HepG2 (cell line): ENCODE results near the gene PTH1R. TPM values are rescaled to one million over a fixed set of nuclear protein-coding genes. Genes with fewer than 3 reads are reported as not detected.
A peak's percentile ranks its signal among the peaks of the same experiment; 100 is the strongest.

Experiments used
- AKNA ChIP-seq: sonication (generic); formaldehyde crosslinking; IDR thresholded peaks from 2 replicates; pipeline ENCODE4 v1.4.0; 2020; ENCODE audit warnings: missing genetic modification reagents, borderline replicate concordance
- PAXIP1 ChIP-seq: sonication (generic); formaldehyde crosslinking; conservative IDR thresholded peaks from 2 replicates; pipeline ENCODE4 v1.4.0; 2020; ENCODE audit warnings: mild to moderate bottlenecking, missing genetic modification reagents, moderate library complexity
- POLR2AphosphoS2 ChIP-seq: IDR thresholded peaks from 2 replicates; pipeline ENCODE4 v1.6.1; 2011; ENCODE audit warnings: low read depth, low read length, improper control_type of control experiment
- SP1 ChIP-seq, 2 experiments: fragments of 450-650 bp in 1 of 2; sonication (generic) in 1 of 2; formaldehyde crosslinking in 1 of 2; IDR thresholded peaks; 2 replicates each; pipeline versions ENCODE4 v1.4.0 to v1.6.1; 2016 to 2020; ENCODE audit warnings: missing genetic modification reagents in 1 of 2
- THAP9 ChIP-seq: sonication (generic); formaldehyde crosslinking; IDR thresholded peaks from 2 replicates; pipeline ENCODE4; 2020; ENCODE audit warnings: missing genetic modification reagents, mild to moderate bottlenecking, borderline replicate concordance
- ZBTB21 ChIP-seq: sonication (generic); formaldehyde crosslinking; IDR thresholded peaks from 2 replicates; pipeline ENCODE4 v1.4.0; 2020; ENCODE audit warnings: missing genetic modification reagents
- ZNF24 ChIP-seq: fragments of 450-650 bp; IDR thresholded peaks from 2 replicates; pipeline ENCODE4 v1.6.1; 2017; ENCODE audit warnings: antibody characterized with exemption, mild to moderate bottlenecking
- ZNF350 ChIP-seq: sonication (generic); formaldehyde crosslinking; IDR thresholded peaks from 2 replicates; pipeline ENCODE4 v1.4.0; 2020; ENCODE audit warnings: mild to moderate bottlenecking, low read depth, missing genetic modification reagents, borderline replicate concordance
- ZNF354B ChIP-seq: sonication (generic); formaldehyde crosslinking; IDR thresholded peaks from 2 replicates; pipeline ENCODE4 v1.8.0; 2022; ENCODE audit warnings: mild to moderate bottlenecking, missing genetic modification reagents
- ZNF766 ChIP-seq: sonication (generic); formaldehyde crosslinking; IDR thresholded peaks from 2 replicates; pipeline ENCODE4 v1.5.0; 2020; ENCODE audit warnings: missing genetic modification reagents, borderline replicate concordance
- ZNF839 ChIP-seq: sonication (generic); formaldehyde crosslinking; IDR thresholded peaks from 2 replicates; pipeline ENCODE4 v1.4.0; 2020; ENCODE audit warnings: missing genetic modification reagents, mild to moderate bottlenecking, borderline replicate concordance
- polyA plus RNA-seq, 8 experiments: library from polyadenylated mRNA; depleted of rRNA in 3 of 8; stranded (reverse) in 7 of 8; unstranded in 1 of 8; fragments of >200 nt; fragmentation: Illumina TruSeq in 4 of 8; extraction: Trizol in 4 of 8; gene quantifications; 2 replicates each; pipeline versions ENCODE4 v1.2.1 to v1.2.3, GENCODE V29; 2011 to 2016; ENCODE audit warnings: low read depth in 4 of 8, missing spikeins in 1 of 8, mixed read lengths in 1 of 8; ENCODE audit not compliant: insufficient read depth in 1 of 8
- total RNA-seq, 5 experiments: library from RNA; depleted of rRNA; stranded (reverse); fragments of >200 nt; fragmentation: Illumina TruSeq; extraction: Trizol; gene quantifications; 2 replicates each; pipeline ENCODE4 v1.2.3, GENCODE V29; 2016; ENCODE audit warnings: low read depth in 1 of 5

The PTH1R gene
- total and polyA plus RNA-seq, 2 of the 13 experiments (the other 11 are each of a cell fraction or from before 2014, with no cell fraction given) = not detected

- no peak for TF ChIP-seq AKNA (CRISPR knock-in tag)
- TF ChIP-seq ZNF766 = no peak
- no peak for TF ChIP-seq THAP9 (CRISPR knock-in tag)
- TF ChIP-seq ZBTB21 (CRISPR knock-in tag) = no peak
- TF ChIP-seq POLR2AphosphoS2 = no peak
- no peak for TF ChIP-seq SP1 (IDR thresholded peaks at IDR 0.05)
- TF ChIP-seq SP1 (CRISPR knock-in tag; IDR thresholded peaks at IDR 0.05) = 0 out of 2 replicates have a peak, but pooled peaks have one; percentile 16
- no peak for TF ChIP-seq ZNF839
- no peak for TF ChIP-seq PAXIP1 (CRISPR knock-in tag)
- no peak for TF ChIP-seq ZNF24
- no peak for TF ChIP-seq ZNF354B (CRISPR knock-in tag)
- no peak for TF ChIP-seq ZNF350 (CRISPR knock-in tag)
Observed at GRCh38 chr3:46909535-46910161, 32.1 kb downstream of the PTH1R start (continued).
